Left lobe of liver (tissue), 2 donors: ENCODE data around the gene GCK. TPM values are rescaled to one million over a fixed set of nuclear protein-coding genes. Genes with fewer than 3 reads are reported as not detected.

ENCODE experiments used
- ATAC-seq: fragments of 200-7000 bp; cut with Tn5 transposase; one replicate; pipeline ENCODE4 v1.9.1; 2020; ENCODE audit warnings: mild to moderate bottlenecking, moderate library complexity
- DNase-seq: peaks from one replicate; pipeline ENCODE4 v3.0.0-alpha.2; 2020; ENCODE audit warnings: low spot score
- total RNA-seq: library from RNA; stranded (reverse); gene quantifications from one replicate; pipeline ENCODE4 v1.2.1, GENCODE V29; 2021
- donor health status: DM: no; HTN: no; CAD: no; lungs with moderate emphysema.
- donor health status: DM: no; HTN: yes; CAD: no.

GCK gene
- total RNA-seq, 1 donor from 2014 or later: 1.7 TPM

DNA sequence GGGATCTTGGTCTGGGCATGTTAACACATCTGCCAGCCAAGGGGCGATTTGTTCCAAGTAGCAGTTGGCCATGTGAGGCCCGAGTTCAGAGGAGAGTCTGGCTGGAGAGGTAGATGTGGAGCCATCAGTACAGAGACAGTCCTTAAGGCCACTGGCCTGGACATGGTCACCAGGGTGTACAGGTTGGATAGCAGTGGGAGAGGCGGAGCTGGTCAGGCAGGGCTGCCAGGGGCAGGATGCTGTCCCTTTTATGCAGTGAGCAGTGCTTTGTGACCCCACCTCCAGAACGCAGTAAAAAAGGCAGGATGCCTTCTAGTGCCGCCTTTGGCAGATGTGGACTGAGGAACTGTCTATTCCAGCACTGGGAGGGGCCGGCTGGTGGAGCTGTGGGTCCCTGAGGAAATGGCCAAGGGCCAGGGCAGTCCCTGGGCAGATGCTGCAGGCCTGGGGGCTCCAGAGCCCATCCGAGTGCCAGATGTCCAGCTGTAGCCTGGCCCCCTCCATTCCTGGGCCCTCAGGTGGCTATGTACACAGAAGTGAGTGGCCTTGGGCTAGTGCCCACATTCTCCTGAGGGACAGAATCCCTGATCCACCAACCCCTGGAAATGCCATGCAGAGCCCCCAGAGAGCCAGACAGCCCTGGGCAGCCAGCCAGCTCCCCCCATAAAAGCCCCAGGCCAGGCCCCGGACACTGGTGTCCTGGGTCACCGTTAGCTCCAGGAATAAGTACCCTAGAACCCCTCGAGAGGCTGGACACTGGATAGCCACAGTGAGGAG lies 31.0 kb downstream of the GCK start:
- DNase-seq: peak; percentile 66
- ATAC-seq: peak; percentile 35

- no peak for DNase-seq
- ATAC-seq: peak; percentile 28
Observed at GRCh38 chr7:44157116-44158080, 31.8 kb downstream of the GCK start.

DNA sequence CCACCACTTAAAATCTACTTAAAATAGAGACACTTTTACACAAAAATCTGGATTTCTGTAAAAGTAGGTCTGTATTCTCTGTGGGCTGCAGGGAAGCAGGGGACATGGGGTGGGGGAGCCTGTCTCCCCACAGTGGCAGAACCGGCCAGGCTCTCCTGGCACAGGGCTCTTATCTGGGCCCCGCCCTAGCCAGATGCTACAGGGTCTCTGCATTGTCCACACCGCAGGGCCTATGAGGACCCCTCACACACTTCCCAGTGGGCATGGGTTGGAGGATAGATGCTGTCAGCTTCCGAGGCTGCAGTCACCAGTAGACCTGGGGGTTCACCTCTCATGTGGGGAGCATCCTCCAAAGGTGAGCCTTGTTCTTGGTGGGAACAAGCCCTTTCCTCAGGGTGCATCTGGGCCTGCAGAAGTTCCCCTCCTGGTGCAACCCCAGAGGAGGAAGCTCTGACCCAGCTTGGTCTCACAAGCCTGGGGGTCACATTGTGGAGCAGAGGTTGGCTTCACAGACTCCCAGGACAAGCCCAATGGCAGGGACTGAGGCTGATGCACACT lies 32.7 kb downstream of the GCK start:
- DNase-seq (peak; percentile 37), ATAC-seq (no peak)

GRCh38 chr7:44155191-44156185 lies 33.8 kb downstream of the GCK start:
- ATAC-seq (peak; percentile 61), DNase-seq (peak; percentile 95)

DNA sequence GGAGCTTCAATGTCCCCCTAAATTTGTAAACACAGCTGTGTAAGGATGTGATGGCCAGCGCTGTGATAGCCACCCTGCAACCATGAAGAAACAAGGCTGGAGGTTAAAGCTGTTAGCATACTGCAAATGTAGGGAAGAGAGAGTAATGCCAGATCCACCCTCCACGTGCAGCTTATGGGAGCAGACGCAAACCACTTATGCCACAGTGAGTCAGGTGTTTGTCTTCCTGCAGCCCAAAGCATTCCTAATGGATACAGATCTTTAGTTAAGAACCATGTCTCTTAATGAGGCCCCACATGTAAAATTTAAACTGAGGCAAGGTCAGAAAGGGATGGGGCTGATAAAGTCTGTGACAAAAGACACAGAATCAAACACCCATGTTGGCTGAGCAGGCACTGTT lies 34.5 kb downstream of the GCK start:
- no peak for ATAC-seq
- DNase-seq: peak; percentile 24

- ATAC-seq (no peak), DNase-seq (no peak)
Observed at GRCh38 chr7:44153948-44154335, 35.3 kb downstream of the GCK start.

DNA sequence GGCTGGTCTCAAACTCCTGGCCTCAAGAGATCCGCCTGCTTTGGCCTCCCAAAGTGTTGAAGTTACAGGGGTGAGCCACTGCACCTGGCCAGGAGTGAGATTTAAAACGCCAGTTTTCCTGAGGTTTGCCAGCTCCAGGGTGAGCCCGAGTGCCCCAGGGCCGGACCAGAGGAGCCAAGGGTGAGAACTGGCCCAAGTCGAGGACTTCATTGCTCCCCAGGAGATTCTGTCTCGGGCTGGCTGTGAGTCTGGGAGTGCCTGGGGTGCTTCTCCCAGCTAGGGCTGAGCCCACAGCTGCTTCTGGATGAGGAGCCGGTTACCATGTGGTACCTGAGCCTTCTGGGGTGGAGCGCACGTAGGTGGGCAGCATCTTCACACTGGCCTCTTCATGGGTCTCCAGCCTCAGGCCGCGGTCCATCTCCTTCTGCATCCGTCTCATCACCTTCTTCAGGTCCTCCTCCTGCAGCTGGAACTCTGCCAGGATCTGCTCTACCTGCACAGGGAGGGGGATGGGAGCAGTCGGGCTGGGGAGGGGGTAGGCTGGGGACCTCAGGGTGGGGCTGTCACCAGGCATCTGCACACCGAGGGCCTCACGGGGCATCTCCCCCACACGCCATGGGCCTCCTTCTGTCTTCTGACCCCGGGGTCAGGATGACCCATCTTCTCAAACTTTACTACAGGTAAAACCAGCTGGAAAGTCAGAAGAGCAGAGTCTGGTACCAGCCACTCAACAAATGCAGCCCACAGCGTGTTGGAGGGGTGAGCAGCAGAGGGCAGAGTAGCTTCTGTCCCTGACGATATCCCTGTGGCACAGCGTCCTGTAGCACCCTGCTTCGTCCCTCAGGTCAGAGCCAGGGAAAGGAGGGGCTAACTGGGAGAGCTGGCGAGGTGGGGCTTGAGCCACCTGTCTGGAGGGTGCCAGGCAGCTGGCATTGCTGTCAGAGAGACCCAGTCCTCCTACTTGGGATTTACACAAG lies 36.0 kb downstream of the GCK start:
- DNase-seq (peak; percentile 45), ATAC-seq (no peak)

DNA sequence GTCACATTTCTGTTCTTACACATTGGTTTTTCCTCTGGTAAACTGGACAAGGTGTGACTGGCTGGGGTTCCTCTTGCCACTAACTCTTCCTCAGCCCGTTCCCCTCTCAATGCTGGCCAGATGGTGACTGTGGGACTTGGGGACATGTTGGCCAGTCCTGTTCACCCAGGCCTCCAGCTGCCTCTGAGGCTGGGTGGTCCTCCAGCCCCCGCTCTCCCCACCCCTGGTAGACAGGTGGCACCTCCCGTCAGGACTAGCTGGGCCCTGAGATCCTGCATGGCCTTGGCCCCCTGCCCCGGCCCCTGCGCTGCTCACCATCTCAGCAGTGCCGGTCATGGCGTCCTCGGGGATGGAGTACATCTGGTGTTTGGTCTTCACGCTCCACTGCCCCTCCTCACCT lies 37.3 kb downstream of the GCK start:
- ATAC-seq (no peak), DNase-seq (peak; percentile 43)

DNA sequence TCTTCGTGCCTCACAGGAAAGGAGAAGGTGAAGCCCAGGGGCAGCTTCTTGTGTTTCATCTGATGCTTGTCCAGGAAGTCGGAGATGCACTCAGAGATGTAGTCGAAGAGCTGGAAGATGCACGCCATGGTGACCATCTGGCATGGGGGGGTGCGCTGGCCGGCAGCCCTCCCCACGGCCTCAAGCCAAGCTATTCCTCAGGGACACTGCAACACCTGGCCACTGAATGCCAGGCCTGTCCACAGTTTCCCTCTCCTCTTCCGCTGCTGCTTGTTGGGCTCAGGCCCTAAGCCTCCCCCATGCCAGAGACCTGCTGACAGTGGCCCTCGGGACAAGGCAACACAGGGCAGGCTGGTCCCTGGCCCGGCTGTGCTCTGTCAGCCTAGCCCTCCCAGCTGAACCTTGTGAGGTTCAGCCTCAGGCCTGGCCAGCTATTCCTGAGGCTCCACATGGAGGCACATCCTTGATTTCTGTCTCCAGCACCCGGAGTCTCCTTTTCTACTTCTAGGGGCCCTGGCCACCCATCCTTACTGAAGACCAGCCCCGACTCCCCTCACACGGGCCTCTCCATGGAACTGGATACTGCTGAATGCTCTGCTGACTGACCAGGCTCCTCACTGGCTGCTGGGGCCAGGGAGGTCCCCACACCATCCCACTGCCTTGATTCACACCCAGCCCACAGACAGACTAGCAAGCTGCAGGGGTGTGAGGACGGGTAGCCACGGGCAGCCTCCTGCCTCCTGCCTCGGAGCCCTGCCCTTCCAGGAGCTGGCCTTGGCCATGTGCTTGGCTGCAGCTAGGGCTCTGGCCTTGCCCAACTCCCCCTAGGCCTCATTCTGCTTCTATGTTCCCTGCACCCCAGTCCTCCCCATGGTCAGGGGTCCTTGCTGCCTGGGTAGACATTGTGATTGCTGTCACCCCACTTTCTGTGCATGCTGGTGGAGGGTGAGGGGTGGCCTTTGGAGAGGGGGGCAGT lies 38.0 kb downstream of the GCK start:
- DNase-seq: peak; percentile 29
- no peak for ATAC-seq

- ATAC-seq: no peak
- peak; percentile 33 for DNase-seq
Observed at GRCh38 chr7:44150466-44150832, 38.8 kb downstream of the GCK start.

GRCh38 chr7:44149571-44150465 lies 39.4 kb downstream of the GCK start:
- DNase-seq (peak; percentile 16), ATAC-seq (no peak)

GRCh38 chr7:44148961-44149536 lies 40.2 kb downstream of the GCK start:
- peak; percentile 26 for DNase-seq

GRCh38 chr7:44148166-44148565 lies 41.1 kb downstream of the GCK start:
- ATAC-seq: no peak
- DNase-seq: no peak

More at GRCh38 chr7:44148961-44149536, 40.2 kb downstream of the GCK start:
- ATAC-seq: no peak

- DNase-seq: peak; percentile 40
- ATAC-seq: no peak
Observed at GRCh38 chr7:44147026-44147991, 41.9 kb downstream of the GCK start.
